GM18499 (cell line): ENCODE data around the gene DYNLT1.
A peak's percentile ranks its signal among the peaks of the same experiment; 100 is the strongest.
"Not testable (repeated sequence)": the region's sequence is repeated elsewhere in the genome, so short reads cannot be mapped to it uniquely, and the experiment has no call there.

Source experiments
- ATAC-seq: cut with Tn5 transposase; IDR thresholded peaks from one replicate; pipeline ENCODE4 v1.9.1; 2021; ENCODE audit warnings: moderate number of reproducible peaks; ENCODE audit not compliant: insufficient read depth, unreplicated experiment

Gene DYNLT1

GRCh38 chr6:158644231-158645063 lies at the start of gene DYNLT1:
TSS of gene DYNLT1 (minus strand) at chr6:158644743. CDS start at chr6:158644708, 35 bp downstream.
- ATAC-seq = peak; percentile 29

GRCh38 chr6:158688860-158689259 lies 44.3 kb upstream of the DYNLT1 start:
- no peak for ATAC-seq

- no peak for ATAC-seq
These were observed 43.0 kb upstream of the DYNLT1 start for GRCh38 chr6:158687506-158687905.

- ATAC-seq = peak; percentile 75
These were observed 42.3 kb upstream of the DYNLT1 start for GRCh38 chr6:158686791-158687381.

- ATAC-seq = no peak
These were observed 41.8 kb upstream of the DYNLT1 start for GRCh38 chr6:158686311-158686710.

GRCh38 chr6:158684745-158685324 lies 40.3 kb upstream of the DYNLT1 start:
- no peak for ATAC-seq

- no peak for ATAC-seq
These were observed 39.8 kb upstream of the DYNLT1 start for GRCh38 chr6:158684311-158684710.

GRCh38 chr6:158680481-158680880 lies 35.9 kb upstream of the DYNLT1 start:
- no peak for ATAC-seq

GRCh38 chr6:158680015-158680414 lies 35.5 kb upstream of the DYNLT1 start:
- no peak for ATAC-seq

- no peak for ATAC-seq
These were observed 33.5 kb upstream of the DYNLT1 start for GRCh38 chr6:158677906-158678578.

GRCh38 chr6:158677094-158677493 lies 32.6 kb upstream of the DYNLT1 start:
- not testable (repeated sequence) for ATAC-seq

GRCh38 chr6:158674342-158675131 lies 30.0 kb upstream of the DYNLT1 start:
- ATAC-seq = no peak

GRCh38 chr6:158672726-158673125 lies 28.2 kb upstream of the DYNLT1 start:
- ATAC-seq = no peak

- ATAC-seq = not testable (repeated sequence)
These were observed 27.6 kb upstream of the DYNLT1 start for GRCh38 chr6:158672119-158672518.

GRCh38 chr6:158669145-158670035 lies 24.8 kb upstream of the DYNLT1 start:
- ATAC-seq = no peak

GRCh38 chr6:158668707-158669103 lies 24.2 kb upstream of the DYNLT1 start:
- no peak for ATAC-seq

- ATAC-seq = no peak
These were observed 22.9 kb upstream of the DYNLT1 start for GRCh38 chr6:158667360-158667981.

GRCh38 chr6:158666628-158667359 lies 22.3 kb upstream of the DYNLT1 start:
- ATAC-seq = no peak
